ENCODE data around the gene ERCC1. TPM values are rescaled to one million over a fixed set of nuclear protein-coding genes. Genes with fewer than 3 reads are reported as not detected.
A peak's percentile ranks its signal among the peaks of the same experiment; 100 is the strongest.

The ERCC1 gene
- total RNA-seq, 1 donor from 2014 or later: 67.5 TPM

- peaks cover 30% of the 10 kb centered on the region for H3K4me1 ChIP-seq (ENCODE audit: insufficient read depth, low read length)
- no peak for DNase-seq (ENCODE audit: low read depth)
- TF ChIP-seq CTCF (IDR thresholded peaks at IDR 0.05; ENCODE audit: insufficient read depth, low read depth, low read length): no peak
- TF ChIP-seq EZH2 (IDR thresholded peaks at IDR 0.05; ENCODE audit: insufficient read depth, low read length): no peak
- no peak overlapping the region for H3K9ac ChIP-seq (ENCODE audit: low read length)
- peak overlapping the region; percentile 76 for H3K4me3 ChIP-seq (ENCODE audit: insufficient read depth, low read depth, low read length)
- peak overlapping the region; percentile 8 for H3K27ac Mint-ChIP-seq (ENCODE audit: unreplicated experiment)
- no peaks in the 10 kb centered on the region for H3K27me3 ChIP-seq (ENCODE audit: insufficient read depth, low read length)
- no peak overlapping the region for H3K27ac ChIP-seq (ENCODE audit: low read depth, low read length)
- peak overlapping the region; percentile 97 for H3K4me2 ChIP-seq (ENCODE audit: low read length)
- no peaks in the 10 kb centered on the region for H3K79me2 ChIP-seq (ENCODE audit: insufficient read depth, low read length)
- no peak overlapping the region for H2AFZ ChIP-seq (ENCODE audit: low read depth, low read length)
- peaks cover 10% of the 10 kb centered on the region for H3K4me1 Mint-ChIP-seq (ENCODE audit: low read depth, unreplicated experiment)
- H3K27me3 Mint-ChIP-seq (ENCODE audit: low read depth, unreplicated experiment): no peaks in the 10 kb centered on the region
- no peaks in the 10 kb centered on the region for H3K9me3 ChIP-seq (ENCODE audit: insufficient read depth, low read depth, low read length)
- H3K4me3 Mint-ChIP-seq (ENCODE audit: unreplicated experiment): no peak overlapping the region
- H3K9me3 Mint-ChIP-seq (ENCODE audit: unreplicated experiment): no peaks in the 10 kb centered on the region
- H3K36me3 Mint-ChIP-seq (ENCODE audit: low read depth, unreplicated experiment): peaks cover 3% of the 10 kb centered on the region
- peaks cover 26% of the 10 kb centered on the region for H4K20me1 ChIP-seq (ENCODE audit: insufficient read depth, low read length)
- H3K36me3 ChIP-seq (ENCODE audit: insufficient read depth, low read length): no peaks in the 10 kb centered on the region
- no peak for FAIRE-seq
Measured at GRCh38 chr19:45471111-45471930, 47.6 kb upstream of the ERCC1 start.

DNA sequence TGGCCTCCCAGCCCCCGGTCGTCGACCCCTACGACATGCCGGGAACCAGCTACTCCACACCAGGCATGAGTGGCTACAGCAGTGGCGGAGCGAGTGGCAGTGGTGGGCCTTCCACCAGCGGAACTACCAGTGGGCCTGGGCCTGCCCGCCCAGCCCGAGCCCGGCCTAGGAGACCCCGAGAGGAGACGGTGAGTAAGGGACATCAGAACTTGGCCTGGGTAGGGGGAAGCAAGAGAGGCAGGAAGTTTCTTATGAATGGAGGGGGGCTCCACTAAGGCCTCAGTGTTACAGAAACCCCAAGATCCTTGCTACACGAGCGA lies 47.0 kb upstream of the ERCC1 start:
- Histone ChIP-seq H2AFZ (ENCODE audit: low read depth, low read length) (no peak overlapping the region), H3K36me3 (ENCODE audit: insufficient read depth, low read length) (no peaks in the 10 kb centered on the region), H3K27ac (ENCODE audit: low read depth, low read length) (peak overlapping the region; percentile 93), H3K9me3 (ENCODE audit: insufficient read depth, low read depth, low read length) (no peaks in the 10 kb centered on the region), H3K4me2 (ENCODE audit: low read length) (peak overlapping the region; percentile 97), H3K4me3 (ENCODE audit: insufficient read depth, low read depth, low read length) (peak overlapping the region; percentile 76), H3K27me3 (ENCODE audit: insufficient read depth, low read length) (no peaks in the 10 kb centered on the region), H4K20me1 (ENCODE audit: insufficient read depth, low read length) (peaks cover 26% of the 10 kb centered on the region), H3K4me1 (ENCODE audit: insufficient read depth, low read length) (peaks cover 30% of the 10 kb centered on the region), H3K79me2 (ENCODE audit: insufficient read depth, low read length) (no peaks in the 10 kb centered on the region), H3K9ac (ENCODE audit: low read length) (peak overlapping the region; percentile 96)
- no peak for TF ChIP-seq EZH2 (IDR thresholded peaks at IDR 0.05; ENCODE audit: insufficient read depth, low read length)
- no peak for TF ChIP-seq CTCF (IDR thresholded peaks at IDR 0.05; ENCODE audit: insufficient read depth, low read depth, low read length)
- Mint-ChIP-seq H3K36me3 (ENCODE audit: low read depth, unreplicated experiment) (peaks cover 3% of the 10 kb centered on the region), H3K4me1 (ENCODE audit: low read depth, unreplicated experiment) (peaks cover 10% of the 10 kb centered on the region), H3K27me3 (ENCODE audit: low read depth, unreplicated experiment) (no peaks in the 10 kb centered on the region), H3K9me3 (ENCODE audit: unreplicated experiment) (no peaks in the 10 kb centered on the region), H3K27ac (ENCODE audit: unreplicated experiment) (peak overlapping the region; percentile 62), H3K4me3 (ENCODE audit: unreplicated experiment) (peak overlapping the region; percentile 20)
- DNase-seq (ENCODE audit: low read depth) (no peak), FAIRE-seq (no peak)
